Vagina (tissue), 2 donors: ENCODE data around the gene LYSMD2. TPM values are rescaled to one million over a fixed set of nuclear protein-coding genes. Genes with fewer than 3 reads are reported as not detected.

ENCODE experiments used
- DNase-seq, 2 donors: peaks; one replicate each; pipeline ENCODE4 v3.0.0-alpha.2; 2017; ENCODE audit errors: extremely low spot score in 2 of 2
- H3K27ac ChIP-seq: fragments of 200-600 bp; sonication (generic); one replicate; pipeline ENCODE4 v1.5.1; 2019
- H3K27me3 ChIP-seq: fragments of 200-600 bp; sonication (generic); one replicate; pipeline ENCODE4 v1.5.1; 2019
- H3K36me3 ChIP-seq, 2 donors: fragments of 200-600 bp; sonication (generic); one replicate each; pipeline ENCODE4 v1.5.1; 2017 to 2019
- H3K4me1 ChIP-seq: fragments of 200-600 bp; sonication (generic); one replicate; pipeline ENCODE4 v1.5.1; 2019
- H3K4me3 ChIP-seq, 2 donors: fragments of 200-600 bp; sonication (generic); 1 replicate in 1 of 2; 2 replicates in 1 of 2; pipeline ENCODE4 v1.5.1; 2016 to 2019
- H3K9me3 ChIP-seq: fragments of 200-600 bp; sonication (generic); one replicate; pipeline ENCODE4 v1.5.1; 2019
- CTCF ChIP-seq, 3 experiments: fragments of 450-650 bp in 2 of 3; fragments of 200-600 bp in 1 of 3; sonication (generic) in 1 of 3; IDR thresholded peaks; one replicate each; pipeline ENCODE4 v1.5.1; 2017 to 2019; ENCODE audit warnings: antibody characterized with exemption in 3 of 3, mild to moderate bottlenecking in 2 of 3, moderate library complexity in 2 of 3
- POLR2A ChIP-seq, 2 donors: fragments of 450-650 bp; IDR thresholded peaks; one replicate each; pipeline ENCODE4 v1.6.1; 2017; ENCODE audit warnings: antibody characterized with exemption in 2 of 2, mild to moderate bottlenecking in 2 of 2, moderate library complexity in 2 of 2
- POLR2AphosphoS5 ChIP-seq, 2 donors: sonication (generic); formaldehyde crosslinking; IDR thresholded peaks; one replicate each; pipeline ENCODE4 v1.9.0; 2017; ENCODE audit warnings: antibody characterized with exemption in 2 of 2, mild to moderate bottlenecking in 2 of 2, low read depth in 1 of 2; ENCODE audit not compliant: insufficient read depth in 1 of 2
- intact Hi-C: fragments of 100-400 bp; cut with DNase I; formaldehyde crosslinking; loops from one replicate; pipeline ENCODE4 v1.15.1; 2023
- total RNA-seq: library from RNA; depleted of rRNA; stranded (reverse); fragments of >200 nt; gene quantifications from one replicate; pipeline ENCODE4 v1.2.3, GENCODE V29; 2016

LYSMD2 gene
- total RNA-seq, 1 donor from 2014 or later: 16.9 TPM

GRCh38 chr15:51714162-51714561, 23.3 kb downstream of the LYSMD2 start:
- Histone ChIP-seq H3K27ac (no peak overlapping the region), H3K36me3 (no peaks in the 10 kb centered on the region), H3K4me1 (no peaks in the 10 kb centered on the region), H3K27me3 (no peaks in the 10 kb centered on the region), H3K4me3 (no peak overlapping the region), H3K9me3 (no peaks in the 10 kb centered on the region)
- DNase-seq: no peak
- intact Hi-C loops: no loop called here
- TF ChIP-seq POLR2A (IDR thresholded peaks at IDR 0.05) (no peak), CTCF (IDR thresholded peaks at IDR 0.05) (no peak), POLR2AphosphoS5 (IDR thresholded peaks at IDR 0.05; ENCODE audit: insufficient read depth in 1 of 2, low read depth in 1 of 2) (no peak)

GRCh38 chr15:51709031-51709430, 28.4 kb downstream of the LYSMD2 start:
- Histone ChIP-seq H3K36me3 (no peaks in the 10 kb centered on the region), H3K9me3 (no peaks in the 10 kb centered on the region), H3K4me3 (peak overlapping the region in 1 of 2 donors; percentile 30), H3K27ac (peak overlapping the region; percentile 43), H3K4me1 (no peaks in the 10 kb centered on the region), H3K27me3 (no peaks in the 10 kb centered on the region)
- TF ChIP-seq POLR2AphosphoS5 (IDR thresholded peaks at IDR 0.05; ENCODE audit: insufficient read depth in 1 of 2, low read depth in 1 of 2) (no peak), CTCF (IDR thresholded peaks at IDR 0.05) (no peak), POLR2A (IDR thresholded peaks at IDR 0.05) (no peak)
- intact Hi-C loops: no loop called here
- DNase-seq: no peak

GRCh38 chr15:51708013-51708412, 29.4 kb downstream of the LYSMD2 start:
- no peak for DNase-seq
- Histone ChIP-seq H3K27ac (peak overlapping the region; percentile 43), H3K4me3 (peak overlapping the region in 1 of 2 donors; percentile 30), H3K36me3 (no peaks in the 10 kb centered on the region), H3K27me3 (no peaks in the 10 kb centered on the region), H3K4me1 (no peaks in the 10 kb centered on the region), H3K9me3 (no peaks in the 10 kb centered on the region)
- intact Hi-C loops: no loop called here
- no peak for TF ChIP-seq POLR2AphosphoS5 (IDR thresholded peaks at IDR 0.05; ENCODE audit: insufficient read depth in 1 of 2, low read depth in 1 of 2)
- TF ChIP-seq POLR2A (IDR thresholded peaks at IDR 0.05): no peak
- TF ChIP-seq CTCF (IDR thresholded peaks at IDR 0.05): no peak

- Histone ChIP-seq H3K9me3 (no peaks in the 10 kb centered on the region), H3K36me3 (no peaks in the 10 kb centered on the region), H3K27me3 (no peaks in the 10 kb centered on the region), H3K27ac (peak overlapping the region; percentile 43), H3K4me1 (no peaks in the 10 kb centered on the region), H3K4me3 (no peak overlapping the region)
- TF ChIP-seq POLR2A (IDR thresholded peaks at IDR 0.05) (no peak), POLR2AphosphoS5 (IDR thresholded peaks at IDR 0.05; ENCODE audit: insufficient read depth in 1 of 2, low read depth in 1 of 2) (no peak), CTCF (IDR thresholded peaks at IDR 0.05) (no peak)
- intact Hi-C loops: no loop called here
- DNase-seq: no peak
Measured at GRCh38 chr15:51706926-51707608, 30.4 kb downstream of the LYSMD2 start.

GRCh38 chr15:51706291-51706690, 31.2 kb downstream of the LYSMD2 start:
- peak overlapping the region; percentile 26 for H3K27ac ChIP-seq
- DNase-seq: no peak
- no peaks in the 10 kb centered on the region for H3K36me3 ChIP-seq
- H3K9me3 ChIP-seq: no peaks in the 10 kb centered on the region
- H3K4me3 ChIP-seq: no peak overlapping the region
- intact Hi-C loops: no loop called here
- H3K27me3 ChIP-seq: no peaks in the 10 kb centered on the region
- no peaks in the 10 kb centered on the region for H3K4me1 ChIP-seq
- TF ChIP-seq POLR2AphosphoS5 (IDR thresholded peaks at IDR 0.05; ENCODE audit: insufficient read depth in 1 of 2, low read depth in 1 of 2) (no peak), POLR2A (IDR thresholded peaks at IDR 0.05) (no peak)
